ENCODE measurements around the gene ALG11. TPM values are rescaled to one million over a fixed set of nuclear protein-coding genes. Genes with fewer than 3 reads are reported as not detected.
A peak's percentile ranks its signal among the peaks of the same experiment; 100 is the strongest.

The ALG11 gene, protein sequence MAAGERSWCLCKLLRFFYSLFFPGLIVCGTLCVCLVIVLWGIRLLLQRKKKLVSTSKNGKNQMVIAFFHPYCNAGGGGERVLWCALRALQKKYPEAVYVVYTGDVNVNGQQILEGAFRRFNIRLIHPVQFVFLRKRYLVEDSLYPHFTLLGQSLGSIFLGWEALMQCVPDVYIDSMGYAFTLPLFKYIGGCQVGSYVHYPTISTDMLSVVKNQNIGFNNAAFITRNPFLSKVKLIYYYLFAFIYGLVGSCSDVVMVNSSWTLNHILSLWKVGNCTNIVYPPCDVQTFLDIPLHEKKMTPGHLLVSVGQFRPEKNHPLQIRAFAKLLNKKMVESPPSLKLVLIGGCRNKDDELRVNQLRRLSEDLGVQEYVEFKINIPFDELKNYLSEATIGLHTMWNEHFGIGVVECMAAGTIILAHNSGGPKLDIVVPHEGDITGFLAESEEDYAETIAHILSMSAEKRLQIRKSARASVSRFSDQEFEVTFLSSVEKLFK
- total RNA-seq = 10 to 100 TPM; 31.1 to 31.7 TPM

DNA sequence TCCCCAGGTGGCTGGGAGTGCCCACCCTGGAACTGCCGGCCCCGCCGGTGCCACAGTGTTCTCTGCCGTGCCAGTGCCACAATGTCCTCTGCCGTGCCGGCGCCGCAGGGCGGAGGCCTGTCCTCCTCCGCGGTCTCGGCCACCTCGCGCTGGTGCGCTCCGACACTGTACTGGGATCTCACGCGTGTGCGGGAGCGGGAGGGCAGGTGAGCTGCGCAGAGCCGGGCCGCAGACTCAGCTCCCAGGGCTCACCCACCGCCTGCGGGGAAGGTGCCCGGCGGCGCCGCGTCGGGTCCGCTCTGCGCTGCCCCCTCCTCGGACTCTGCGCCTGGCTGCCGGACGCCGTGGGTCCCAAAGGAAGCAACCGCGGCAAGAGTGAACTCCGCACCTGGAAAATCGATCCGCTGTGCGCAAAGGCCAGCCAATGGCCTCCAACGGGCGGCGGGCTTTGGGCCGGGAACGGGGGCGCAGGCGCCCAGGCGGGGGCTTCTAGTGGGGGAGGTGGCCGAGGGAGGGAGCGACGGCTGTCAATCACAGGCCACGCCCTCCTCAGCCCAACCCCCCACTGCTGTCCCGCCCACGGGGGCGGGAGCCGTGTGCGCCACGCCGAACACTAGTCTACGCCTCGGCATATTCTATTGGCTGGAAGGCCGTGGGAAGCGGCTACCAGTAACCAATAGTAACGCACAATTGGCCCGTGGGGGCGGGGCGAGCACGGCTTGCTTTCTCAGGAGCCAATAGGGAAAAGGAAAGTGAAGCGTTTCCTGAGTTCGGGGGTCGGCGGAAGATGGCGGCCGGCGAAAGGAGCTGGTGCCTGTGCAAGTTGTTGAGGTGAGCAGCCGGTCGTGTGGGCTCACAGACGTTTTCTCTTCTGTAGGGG, at the start of gene ALG11:
Gene ALG11 (plus strand): TSS at position 767 of the 880 bp plus-strand sequence. CDS start 21 bp downstream, at position 788.
- Mint-ChIP-seq H3K36me3 (ENCODE audit: low read depth) (peaks cover 11% of the 10 kb centered on the region), H3K9me3 (no peaks in the 10 kb centered on the region), H3K4me3 (peak within 1 kb of the TSS; percentile 98), H3K27ac (peak within 1 kb of the TSS; percentile 94), H3K27me3 (peaks cover 32% of the 10 kb centered on the region), H3K4me1 (peaks cover 13% of the 10 kb centered on the region)
- CTCF ChIA-PET = interaction anchor here (0.7 kb wide), 1 partner anchor 116 kb away, joined by 3 read pairs; no protein-coding TSS in a partner anchor
- peak; percentile 100 for DNase-seq
- POLR2A ChIA-PET = interaction anchor here (0.7 kb wide), 1 partner anchor 31 kb away, joined by 4 read pairs; no protein-coding TSS in a partner anchor

DNA sequence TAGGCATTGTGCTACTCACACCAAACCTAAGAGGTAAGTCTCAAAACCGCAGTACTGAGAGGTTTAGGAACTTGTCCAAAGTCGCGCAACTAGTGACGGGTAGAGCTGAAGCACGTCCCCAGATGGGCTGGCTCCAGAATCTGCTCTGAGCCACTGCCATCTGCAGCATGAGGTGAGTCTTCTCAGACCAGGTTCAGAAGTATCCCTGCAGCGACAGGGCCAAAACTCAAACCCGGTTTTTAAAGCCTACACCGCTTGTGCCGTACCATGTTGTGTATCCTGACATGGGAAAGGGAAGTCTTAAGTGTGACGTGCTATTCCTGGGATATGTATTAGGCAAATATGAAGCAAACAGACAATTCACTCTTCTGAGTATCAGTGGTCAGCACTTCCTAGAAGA, 46.0 kb upstream of the ALG11 start:
- H3K4me1 Mint-ChIP-seq = peaks cover 62% of the 10 kb centered on the region
- no peak overlapping the region for H3K4me3 Mint-ChIP-seq
- POLR2A ChIA-PET = no interaction called here
- DNase-seq = no peak
- H3K36me3 Mint-ChIP-seq (ENCODE audit: low read depth) = peaks cover 4% of the 10 kb centered on the region
- no peaks in the 10 kb centered on the region for H3K27me3 Mint-ChIP-seq
- H3K27ac Mint-ChIP-seq = no peak overlapping the region
- CTCF ChIA-PET = no interaction called here
- no peaks in the 10 kb centered on the region for H3K9me3 Mint-ChIP-seq

DNA sequence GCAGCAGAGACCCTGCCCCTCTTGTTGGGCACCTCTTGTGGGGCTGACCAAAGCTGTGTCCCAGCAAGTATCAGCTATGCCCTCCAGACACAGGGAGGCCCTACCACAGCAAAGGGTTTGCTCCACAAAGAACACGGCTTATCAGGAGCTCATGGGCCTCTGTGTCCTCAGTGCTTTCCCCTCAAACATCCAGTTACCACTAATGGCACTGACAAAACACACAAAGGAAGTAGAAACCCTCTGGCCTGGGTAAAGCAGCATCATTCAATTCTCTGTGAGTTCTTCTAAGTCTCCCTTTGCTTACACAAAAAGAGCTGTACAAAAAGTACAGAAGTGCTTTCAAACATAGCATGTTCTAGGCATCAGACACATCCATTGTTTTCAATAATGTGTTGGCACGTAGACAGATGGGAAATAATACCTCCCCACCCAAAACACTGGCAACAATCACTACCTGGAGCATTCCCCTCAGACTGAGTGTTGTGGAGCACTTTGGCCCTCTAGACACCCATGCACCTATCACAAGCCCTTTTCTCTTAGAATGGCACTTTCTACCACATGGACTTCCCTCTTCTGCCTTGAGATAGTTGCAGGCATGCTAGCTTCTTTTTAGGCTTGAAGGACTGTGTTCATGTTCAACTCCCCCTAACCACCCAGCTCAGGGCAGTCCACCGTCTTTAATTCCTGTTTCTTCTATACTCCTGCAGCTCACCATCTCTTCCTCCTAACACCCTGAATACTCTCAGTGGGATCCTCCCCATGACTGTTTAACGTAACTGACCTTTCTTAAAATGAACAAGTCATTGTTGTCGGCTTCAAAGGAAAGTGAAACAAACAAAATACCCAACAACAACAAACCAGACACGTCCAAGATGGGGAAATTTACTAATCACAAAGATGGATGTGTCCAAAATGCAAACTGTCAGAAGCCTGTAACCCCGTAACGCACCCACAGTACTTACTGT, 44.4 kb upstream of the ALG11 start:
- ChIA-PET CTCF (interaction anchor here (0.8 kb wide), 1 partner anchor 11 kb away, joined by 3 read pairs; no protein-coding TSS in a partner anchor), POLR2A (no interaction called here)
- H3K36me3 Mint-ChIP-seq (ENCODE audit: low read depth) = peaks cover 4% of the 10 kb centered on the region
- H3K27me3 Mint-ChIP-seq = no peaks in the 10 kb centered on the region
- H3K9me3 Mint-ChIP-seq = no peaks in the 10 kb centered on the region
- no peak for DNase-seq
- H3K4me1 Mint-ChIP-seq = peaks cover 53% of the 10 kb centered on the region
- H3K27ac Mint-ChIP-seq = peak overlapping the region; percentile 75
- H3K4me3 Mint-ChIP-seq = no peak overlapping the region

- H3K27me3 Mint-ChIP-seq = no peaks in the 10 kb centered on the region
- H3K4me3 Mint-ChIP-seq = no peak overlapping the region
- ChIA-PET CTCF (interaction anchor here (0.9 to 2.1 kb wide), 3 partner anchors 9 to 16 kb away, joined by 3 to 8 read pairs (median 5); no protein-coding TSS in a partner anchor), POLR2A (no interaction called here)
- peak; percentile 38 for DNase-seq
- H3K9me3 Mint-ChIP-seq = no peaks in the 10 kb centered on the region
- H3K36me3 Mint-ChIP-seq (ENCODE audit: low read depth) = peaks cover 4% of the 10 kb centered on the region
- peak overlapping the region; percentile 48 for H3K27ac Mint-ChIP-seq
- peaks cover 51% of the 10 kb centered on the region for H3K4me1 Mint-ChIP-seq
Measured at GRCh38 chr13:51970349-51970748, 41.8 kb upstream of the ALG11 start.

DNA sequence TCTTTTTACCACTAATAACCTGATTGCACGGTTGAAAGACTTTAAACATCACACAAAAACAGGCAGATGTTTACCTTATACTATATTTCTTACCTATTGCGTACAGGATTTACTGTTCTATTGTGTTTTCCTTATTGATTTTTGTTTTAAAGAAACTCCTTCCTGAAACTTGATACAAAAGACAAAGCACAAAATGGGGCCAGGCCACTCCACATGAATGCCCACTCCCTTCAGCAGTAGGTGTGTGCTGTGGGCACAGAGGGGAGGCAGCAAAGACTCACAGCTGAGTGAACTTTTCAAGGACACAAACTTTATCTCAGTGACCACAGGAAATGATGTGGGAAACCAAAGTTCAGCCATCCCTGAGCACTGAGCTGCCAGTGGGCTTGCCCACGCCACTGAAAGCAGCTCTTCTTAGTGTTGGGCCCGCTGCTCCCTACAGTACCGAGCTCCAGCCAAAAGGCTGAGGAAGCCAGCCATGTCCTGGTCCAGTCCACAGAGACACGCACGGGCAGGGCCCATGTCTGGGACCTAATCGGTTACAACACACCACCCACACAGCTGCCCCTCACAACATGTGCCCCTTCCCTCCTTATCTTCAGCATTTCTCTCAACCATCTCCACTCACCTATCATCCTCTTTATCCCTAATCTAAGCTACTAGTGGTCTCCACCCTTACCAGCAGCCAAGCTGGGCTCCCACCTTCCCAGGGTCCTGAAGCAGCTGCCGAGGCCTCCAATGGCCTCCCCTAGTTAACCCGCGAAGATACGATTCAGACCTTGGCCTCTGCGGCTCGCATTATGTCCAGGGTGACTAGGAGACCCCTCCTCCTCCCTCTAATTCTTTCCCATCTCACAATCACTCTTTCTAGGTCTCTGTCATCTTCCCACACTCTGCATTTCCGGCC, 40.4 kb upstream of the ALG11 start:
- H3K27me3 Mint-ChIP-seq = no peaks in the 10 kb centered on the region
- POLR2A ChIA-PET = no interaction called here
- no peaks in the 10 kb centered on the region for H3K36me3 Mint-ChIP-seq (ENCODE audit: low read depth)
- no peak overlapping the region for H3K4me3 Mint-ChIP-seq
- peaks cover 38% of the 10 kb centered on the region for H3K4me1 Mint-ChIP-seq
- CTCF ChIA-PET = interaction anchor here (0.5 to 2.1 kb wide), 3 partner anchors 10 to 146 kb away, joined by 3 to 8 read pairs (median 5); no protein-coding TSS in a partner anchor
- DNase-seq = no peak
- peak overlapping the region; percentile 70 for H3K27ac Mint-ChIP-seq
- H3K9me3 Mint-ChIP-seq = no peaks in the 10 kb centered on the region

DNA sequence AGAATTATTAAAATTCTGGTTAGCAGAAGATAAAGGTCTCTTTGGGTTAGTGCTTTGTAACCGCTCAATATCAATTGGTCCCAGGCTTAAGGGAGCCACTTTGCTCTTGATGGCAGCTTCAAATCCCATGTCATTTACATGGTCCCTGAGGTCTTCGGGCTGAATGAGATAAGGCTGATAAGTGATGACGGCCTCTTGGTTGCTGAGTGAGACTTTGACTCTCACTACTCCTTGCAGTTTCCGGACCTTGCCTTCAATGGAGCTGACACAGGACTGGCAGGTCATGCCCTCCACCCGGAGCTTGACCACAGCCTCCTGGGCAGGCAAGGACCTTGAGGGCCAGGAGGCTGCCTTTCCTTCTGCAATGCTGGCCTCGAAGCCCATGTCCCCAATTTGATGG, 37.7 kb upstream of the ALG11 start:
- H3K4me3 Mint-ChIP-seq = no peak overlapping the region
- H3K4me1 Mint-ChIP-seq = peaks cover 22% of the 10 kb centered on the region
- ChIA-PET CTCF (interaction anchor here (1.5 kb wide), 1 partner anchor 10 kb away, joined by 3 read pairs; no protein-coding TSS in a partner anchor), POLR2A (no interaction called here)
- H3K36me3 Mint-ChIP-seq (ENCODE audit: low read depth) = no peaks in the 10 kb centered on the region
- H3K27ac Mint-ChIP-seq = no peak overlapping the region
- no peaks in the 10 kb centered on the region for H3K27me3 Mint-ChIP-seq
- H3K9me3 Mint-ChIP-seq = no peaks in the 10 kb centered on the region
- DNase-seq = no peak

GRCh38 chr13:51976423-51976822, 35.8 kb upstream of the ALG11 start:
- DNase-seq = no peak
- H3K9me3 Mint-ChIP-seq = no peaks in the 10 kb centered on the region
- no peak overlapping the region for H3K4me3 Mint-ChIP-seq
- ChIA-PET POLR2A (no interaction called here), CTCF (interaction anchor here (0.9 kb wide), 2 partner anchors 15 to 176 kb away, joined by 3 to 5 read pairs; no protein-coding TSS in a partner anchor)
- H3K27me3 Mint-ChIP-seq = peaks cover 2% of the 10 kb centered on the region
- peaks cover 4% of the 10 kb centered on the region for H3K4me1 Mint-ChIP-seq
- no peak overlapping the region for H3K27ac Mint-ChIP-seq
- H3K36me3 Mint-ChIP-seq (ENCODE audit: low read depth) = no peaks in the 10 kb centered on the region

- H3K27ac Mint-ChIP-seq = no peak overlapping the region
- POLR2A ChIA-PET = no interaction called here
- H3K36me3 Mint-ChIP-seq (ENCODE audit: low read depth) = no peaks in the 10 kb centered on the region
- no peak overlapping the region for H3K4me3 Mint-ChIP-seq
- no peaks in the 10 kb centered on the region for H3K9me3 Mint-ChIP-seq
- peaks cover 2% of the 10 kb centered on the region for H3K4me1 Mint-ChIP-seq
- CTCF ChIA-PET = interaction anchor here (0.9 to 1.0 kb wide), 3 partner anchors 14 to 177 kb away, joined by 3 to 5 read pairs (median 3); no protein-coding TSS in a partner anchor
- peaks cover 2% of the 10 kb centered on the region for H3K27me3 Mint-ChIP-seq
- no peak for DNase-seq
Measured at GRCh38 chr13:51976890-51977289, 35.3 kb upstream of the ALG11 start.

DNA sequence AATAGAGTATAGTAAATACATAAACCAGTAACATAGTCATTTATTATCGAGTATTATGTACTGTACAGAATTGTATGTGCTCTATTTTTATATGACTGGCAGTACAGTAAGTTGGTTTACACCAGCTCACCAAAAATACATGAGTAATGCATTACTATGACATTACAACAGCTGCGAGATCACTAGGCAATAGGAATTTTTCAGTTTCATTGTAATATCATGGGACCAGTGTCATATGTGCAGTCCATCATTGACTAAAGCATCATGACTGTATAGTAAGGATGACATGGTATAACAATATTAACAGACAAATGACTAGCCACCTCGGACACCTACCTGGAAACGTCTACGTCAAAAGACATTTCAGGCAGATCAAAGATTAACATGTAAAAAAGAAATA, 34.6 kb upstream of the ALG11 start:
- Mint-ChIP-seq H3K9me3 (no peaks in the 10 kb centered on the region), H3K27me3 (peaks cover 2% of the 10 kb centered on the region), H3K4me3 (no peak overlapping the region), H3K27ac (no peak overlapping the region), H3K36me3 (ENCODE audit: low read depth) (no peaks in the 10 kb centered on the region), H3K4me1 (no peaks in the 10 kb centered on the region)
- ChIA-PET CTCF (interaction anchor here (1.0 to 1.2 kb wide), 2 partner anchors 18 to 19 kb away, joined by 3 read pairs; no protein-coding TSS in a partner anchor), POLR2A (no interaction called here)
- DNase-seq = no peak

DNA sequence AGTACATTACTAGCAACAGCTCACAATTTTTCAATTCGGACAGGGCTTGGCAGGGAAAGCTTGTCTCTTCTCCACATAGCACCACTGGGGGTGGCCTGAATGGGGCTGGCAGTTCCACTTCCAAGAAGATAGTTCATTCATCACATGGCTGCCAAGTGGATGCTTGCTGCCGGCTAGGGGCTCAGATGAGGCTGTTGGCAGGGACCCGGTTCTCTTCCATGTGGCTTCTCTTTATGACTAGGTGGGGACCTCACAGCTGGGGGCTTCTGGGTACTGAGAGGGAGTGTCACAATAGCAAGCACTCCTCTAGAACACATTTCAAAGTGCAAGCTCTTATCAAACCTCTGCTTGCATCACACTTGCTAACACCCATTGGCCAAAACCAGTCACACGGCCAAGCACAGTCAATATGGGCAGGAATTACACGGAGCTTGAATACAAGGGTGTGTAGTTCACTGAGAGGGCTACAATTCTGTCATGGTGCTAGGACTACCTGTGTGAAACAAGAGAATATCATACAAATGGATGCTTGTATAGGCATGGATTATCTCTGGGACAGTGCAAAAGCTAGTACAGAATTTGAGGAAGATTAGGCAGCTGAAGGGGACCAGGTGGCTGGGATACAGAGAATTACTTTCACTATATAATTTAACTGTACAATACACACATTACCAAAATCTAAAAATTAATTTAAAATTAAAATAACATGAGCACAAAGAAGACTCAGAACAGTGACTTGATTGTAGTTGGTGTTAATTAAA, 33.2 kb upstream of the ALG11 start:
- Mint-ChIP-seq H3K27me3 (peaks cover 2% of the 10 kb centered on the region), H3K4me3 (no peak overlapping the region), H3K27ac (no peak overlapping the region), H3K9me3 (no peaks in the 10 kb centered on the region), H3K36me3 (ENCODE audit: low read depth) (no peaks in the 10 kb centered on the region), H3K4me1 (no peaks in the 10 kb centered on the region)
- DNase-seq = no peak
- ChIA-PET POLR2A (no interaction called here), CTCF (interaction anchor here (1.2 to 1.3 kb wide), 2 partner anchors 13 to 19 kb away, joined by 3 to 5 read pairs; no protein-coding TSS in a partner anchor)

All from activated CD4-positive, alpha-beta T cell treated with anti-CD3 and anti-CD28 coated beads, Interleukin-2, amount 10 ng/mL, durations not matched to agents 7 days and 5 days (primary cell).